ENCODE measurements around the gene GJD2. TPM values are rescaled to one million over a fixed set of nuclear protein-coding genes. Genes with fewer than 3 reads are reported as not detected.

GJD2 gene
- total and polyA plus RNA-seq, 9 donors: 0.64 to 9.6 (median 3.8) TPM

GRCh38 chr15:34755419-34755773 lies 598 bp upstream of the GJD2 start:
- no peaks in the 10 kb centered on the region for H3K36me3 ChIP-seq (ENCODE audit: control insufficient read depth, insufficient read depth, low read length)
- H3K27ac ChIP-seq (ENCODE audit: low read length): no peak overlapping the region
- H3K4me1 ChIP-seq (ENCODE audit: control insufficient read depth, insufficient read depth, low read length): no peaks in the 10 kb centered on the region
- no peaks in the 10 kb centered on the region for H3K9me3 ChIP-seq (replicated peaks; ENCODE audit: control insufficient read depth, low read depth, low read length)
- peaks cover 43% of the 10 kb centered on the region for H3K27me3 ChIP-seq (ENCODE audit: control insufficient read depth, insufficient read depth, low read length)
- DNase-seq: no peak
- WGBS (ENCODE audit: insufficient coverage): 4% methylated on average over 3 of the region's 11 CpGs
- H3K4me3 ChIP-seq (ENCODE audit: low read length): no peak overlapping the region

GRCh38 chr15:34754171-34754601 lies 612 bp downstream of the GJD2 start:
- WGBS (ENCODE audit: insufficient coverage): 2% methylated on average over 24 of the region's 27 CpGs
- Histone ChIP-seq H3K4me3 (ENCODE audit: low read length) (no peak overlapping the region), H3K9me3 (replicated peaks; ENCODE audit: control insufficient read depth, low read depth, low read length) (no peaks in the 10 kb centered on the region), H3K36me3 (ENCODE audit: control insufficient read depth, insufficient read depth, low read length) (no peaks in the 10 kb centered on the region), H3K27me3 (ENCODE audit: control insufficient read depth, insufficient read depth, low read length) (peaks cover 43% of the 10 kb centered on the region), H3K27ac (ENCODE audit: low read length) (no peak overlapping the region), H3K4me1 (ENCODE audit: control insufficient read depth, insufficient read depth, low read length) (no peaks in the 10 kb centered on the region)
- DNase-seq: no peak

- Histone ChIP-seq H3K27ac (ENCODE audit: low read length) (no peak overlapping the region), H3K9me3 (replicated peaks; ENCODE audit: control insufficient read depth, low read depth, low read length) (no peaks in the 10 kb centered on the region), H3K27me3 (ENCODE audit: control insufficient read depth, insufficient read depth, low read length) (peaks cover 42% of the 10 kb centered on the region), H3K4me1 (ENCODE audit: control insufficient read depth, insufficient read depth, low read length) (no peaks in the 10 kb centered on the region), H3K4me3 (ENCODE audit: low read length) (no peak overlapping the region), H3K36me3 (ENCODE audit: control insufficient read depth, insufficient read depth, low read length) (no peaks in the 10 kb centered on the region)
- peak; percentile 57 for DNase-seq
- WGBS (ENCODE audit: insufficient coverage): 0% methylated on average over 2 of the region's 11 CpGs
These were observed 1.4 kb downstream of the GJD2 start for GRCh38 chr15:34753236-34753894.

GRCh38 chr15:34749691-34750090 lies 5.1 kb downstream of the GJD2 start:
- WGBS (ENCODE audit: insufficient coverage): 55% methylated on average over 3 of the region's 4 CpGs

GRCh38 chr15:34739346-34739745 lies 15.5 kb downstream of the GJD2 start:
- H3K4me3 ChIP-seq (ENCODE audit: low read length): no peak overlapping the region
- no peak overlapping the region for H3K27ac ChIP-seq (ENCODE audit: low read length)
- H3K36me3 ChIP-seq (ENCODE audit: control insufficient read depth, insufficient read depth, low read length): no peaks in the 10 kb centered on the region
- H3K4me1 ChIP-seq (ENCODE audit: control insufficient read depth, insufficient read depth, low read length): peaks cover 5% of the 10 kb centered on the region
- no peak for DNase-seq
- no peaks in the 10 kb centered on the region for H3K9me3 ChIP-seq (replicated peaks; ENCODE audit: control insufficient read depth, low read depth, low read length)
- WGBS (ENCODE audit: insufficient coverage): no CpG with 5 or more reads among the region's 2 CpGs
- H3K27me3 ChIP-seq (ENCODE audit: control insufficient read depth, insufficient read depth, low read length): peaks cover 7% of the 10 kb centered on the region

More at GRCh38 chr15:34749691-34750090, 5.1 kb downstream of the GJD2 start:
- H3K27me3 ChIP-seq (ENCODE audit: control insufficient read depth, insufficient read depth, low read length): peaks cover 24% of the 10 kb centered on the region
- no peak overlapping the region for H3K27ac ChIP-seq (ENCODE audit: low read length)
- no peaks in the 10 kb centered on the region for H3K4me1 ChIP-seq (ENCODE audit: control insufficient read depth, insufficient read depth, low read length)
- no peak for DNase-seq
- no peak overlapping the region for H3K4me3 ChIP-seq (ENCODE audit: low read length)
- no peaks in the 10 kb centered on the region for H3K9me3 ChIP-seq (replicated peaks; ENCODE audit: control insufficient read depth, low read depth, low read length)
- H3K36me3 ChIP-seq (ENCODE audit: control insufficient read depth, insufficient read depth, low read length): no peaks in the 10 kb centered on the region

GRCh38 chr15:34738002-34738401 lies 16.8 kb downstream of the GJD2 start:
- peaks cover 4% of the 10 kb centered on the region for H3K27me3 ChIP-seq (ENCODE audit: control insufficient read depth, insufficient read depth, low read length)
- no peaks in the 10 kb centered on the region for H3K36me3 ChIP-seq (ENCODE audit: control insufficient read depth, insufficient read depth, low read length)
- no peaks in the 10 kb centered on the region for H3K9me3 ChIP-seq (replicated peaks; ENCODE audit: control insufficient read depth, low read depth, low read length)
- no peak for DNase-seq
- no peak overlapping the region for H3K27ac ChIP-seq (ENCODE audit: low read length)
- H3K4me3 ChIP-seq (ENCODE audit: low read length): no peak overlapping the region
- no CpG with 5 or more reads among the region's 2 CpGs for WGBS (ENCODE audit: insufficient coverage)
- peaks cover 5% of the 10 kb centered on the region for H3K4me1 ChIP-seq (ENCODE audit: control insufficient read depth, insufficient read depth, low read length)

GRCh38 chr15:34737477-34737876 lies 17.3 kb downstream of the GJD2 start:
- H3K9me3 ChIP-seq (replicated peaks; ENCODE audit: control insufficient read depth, low read depth, low read length): no peaks in the 10 kb centered on the region
- H3K4me1 ChIP-seq (ENCODE audit: control insufficient read depth, insufficient read depth, low read length): peaks cover 5% of the 10 kb centered on the region
- H3K27me3 ChIP-seq (ENCODE audit: control insufficient read depth, insufficient read depth, low read length): peaks cover 4% of the 10 kb centered on the region
- WGBS (ENCODE audit: insufficient coverage): 74% methylated on average over 2 of the region's 3 CpGs
- no peak for DNase-seq
- H3K4me3 ChIP-seq (ENCODE audit: low read length): no peak overlapping the region
- H3K36me3 ChIP-seq (ENCODE audit: control insufficient read depth, insufficient read depth, low read length): no peaks in the 10 kb centered on the region
- H3K27ac ChIP-seq (ENCODE audit: low read length): no peak overlapping the region

- Histone ChIP-seq H3K4me3 (ENCODE audit: low read length) (no peak overlapping the region), H3K9me3 (replicated peaks; ENCODE audit: control insufficient read depth, low read depth, low read length) (no peaks in the 10 kb centered on the region), H3K27ac (ENCODE audit: low read length) (no peak overlapping the region), H3K27me3 (ENCODE audit: control insufficient read depth, insufficient read depth, low read length) (peaks cover 2% of the 10 kb centered on the region), H3K4me1 (ENCODE audit: control insufficient read depth, insufficient read depth, low read length) (peaks cover 7% of the 10 kb centered on the region), H3K36me3 (ENCODE audit: control insufficient read depth, insufficient read depth, low read length) (no peaks in the 10 kb centered on the region)
- DNase-seq: no peak
- WGBS (ENCODE audit: insufficient coverage): no CpG with 5 or more reads among the region's 5 CpGs
These were observed 20.5 kb downstream of the GJD2 start for GRCh38 chr15:34734303-34734702.

- DNase-seq: no peak
- WGBS (ENCODE audit: insufficient coverage): no CpG with 5 or more reads among the region's 2 CpGs
- Histone ChIP-seq H3K4me3 (ENCODE audit: low read length) (no peak overlapping the region), H3K27me3 (ENCODE audit: control insufficient read depth, insufficient read depth, low read length) (peaks cover 2% of the 10 kb centered on the region), H3K4me1 (ENCODE audit: control insufficient read depth, insufficient read depth, low read length) (peaks cover 7% of the 10 kb centered on the region), H3K9me3 (replicated peaks; ENCODE audit: control insufficient read depth, low read depth, low read length) (no peaks in the 10 kb centered on the region), H3K27ac (ENCODE audit: low read length) (no peak overlapping the region), H3K36me3 (ENCODE audit: control insufficient read depth, insufficient read depth, low read length) (no peaks in the 10 kb centered on the region)
These were observed 21.2 kb downstream of the GJD2 start for GRCh38 chr15:34733621-34734020.

- WGBS (ENCODE audit: insufficient coverage): 72% methylated on average over 4 of the region's 6 CpGs
- Histone ChIP-seq H3K4me1 (ENCODE audit: control insufficient read depth, insufficient read depth, low read length) (peaks cover 6% of the 10 kb centered on the region), H3K36me3 (ENCODE audit: control insufficient read depth, insufficient read depth, low read length) (no peaks in the 10 kb centered on the region), H3K9me3 (replicated peaks; ENCODE audit: control insufficient read depth, low read depth, low read length) (no peaks in the 10 kb centered on the region), H3K27ac (ENCODE audit: low read length) (no peak overlapping the region), H3K4me3 (ENCODE audit: low read length) (no peak overlapping the region), H3K27me3 (ENCODE audit: control insufficient read depth, insufficient read depth, low read length) (no peaks in the 10 kb centered on the region)
- no peak for DNase-seq
These were observed 22.4 kb downstream of the GJD2 start for GRCh38 chr15:34732430-34732829.

GRCh38 chr15:34730701-34731100 lies 24.1 kb downstream of the GJD2 start:
- 100% methylated on average over 1 of the region's 3 CpGs for WGBS (ENCODE audit: insufficient coverage)
- no peaks in the 10 kb centered on the region for H3K36me3 ChIP-seq (ENCODE audit: control insufficient read depth, insufficient read depth, low read length)
- no peak overlapping the region for H3K4me3 ChIP-seq (ENCODE audit: low read length)
- DNase-seq: no peak
- no peaks in the 10 kb centered on the region for H3K27me3 ChIP-seq (ENCODE audit: control insufficient read depth, insufficient read depth, low read length)
- no peak overlapping the region for H3K27ac ChIP-seq (ENCODE audit: low read length)
- H3K4me1 ChIP-seq (ENCODE audit: control insufficient read depth, insufficient read depth, low read length): peaks cover 13% of the 10 kb centered on the region
- no peaks in the 10 kb centered on the region for H3K9me3 ChIP-seq (replicated peaks; ENCODE audit: control insufficient read depth, low read depth, low read length)
